ENCODE measurements around the gene GATA3.

The GATA3 gene

GRCh38 chr10:8034466-8035005 is 20.0 kb upstream of the GATA3 start:
- no peak overlapping the region for H3K4me3 ChIP-seq (ENCODE audit: control insufficient read depth, low read depth, low read length)
- DNase-seq (ENCODE audit: low read depth), result no peak
- TF ChIP-seq, protein P1, sequence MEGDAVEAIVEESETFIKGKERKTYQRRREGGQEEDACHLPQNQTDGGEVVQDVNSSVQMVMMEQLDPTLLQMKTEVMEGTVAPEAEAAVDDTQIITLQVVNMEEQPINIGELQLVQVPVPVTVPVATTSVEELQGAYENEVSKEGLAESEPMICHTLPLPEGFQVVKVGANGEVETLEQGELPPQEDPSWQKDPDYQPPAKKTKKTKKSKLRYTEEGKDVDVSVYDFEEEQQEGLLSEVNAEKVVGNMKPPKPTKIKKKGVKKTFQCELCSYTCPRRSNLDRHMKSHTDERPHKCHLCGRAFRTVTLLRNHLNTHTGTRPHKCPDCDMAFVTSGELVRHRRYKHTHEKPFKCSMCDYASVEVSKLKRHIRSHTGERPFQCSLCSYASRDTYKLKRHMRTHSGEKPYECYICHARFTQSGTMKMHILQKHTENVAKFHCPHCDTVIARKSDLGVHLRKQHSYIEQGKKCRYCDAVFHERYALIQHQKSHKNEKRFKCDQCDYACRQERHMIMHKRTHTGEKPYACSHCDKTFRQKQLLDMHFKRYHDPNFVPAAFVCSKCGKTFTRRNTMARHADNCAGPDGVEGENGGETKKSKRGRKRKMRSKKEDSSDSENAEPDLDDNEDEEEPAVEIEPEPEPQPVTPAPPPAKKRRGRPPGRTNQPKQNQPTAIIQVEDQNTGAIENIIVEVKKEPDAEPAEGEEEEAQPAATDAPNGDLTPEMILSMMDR (IDR thresholded peaks at IDR 0.05; ENCODE audit: control insufficient read depth, insufficient read depth, low read depth, low read length, missing control alignments), result no peak

DNA sequence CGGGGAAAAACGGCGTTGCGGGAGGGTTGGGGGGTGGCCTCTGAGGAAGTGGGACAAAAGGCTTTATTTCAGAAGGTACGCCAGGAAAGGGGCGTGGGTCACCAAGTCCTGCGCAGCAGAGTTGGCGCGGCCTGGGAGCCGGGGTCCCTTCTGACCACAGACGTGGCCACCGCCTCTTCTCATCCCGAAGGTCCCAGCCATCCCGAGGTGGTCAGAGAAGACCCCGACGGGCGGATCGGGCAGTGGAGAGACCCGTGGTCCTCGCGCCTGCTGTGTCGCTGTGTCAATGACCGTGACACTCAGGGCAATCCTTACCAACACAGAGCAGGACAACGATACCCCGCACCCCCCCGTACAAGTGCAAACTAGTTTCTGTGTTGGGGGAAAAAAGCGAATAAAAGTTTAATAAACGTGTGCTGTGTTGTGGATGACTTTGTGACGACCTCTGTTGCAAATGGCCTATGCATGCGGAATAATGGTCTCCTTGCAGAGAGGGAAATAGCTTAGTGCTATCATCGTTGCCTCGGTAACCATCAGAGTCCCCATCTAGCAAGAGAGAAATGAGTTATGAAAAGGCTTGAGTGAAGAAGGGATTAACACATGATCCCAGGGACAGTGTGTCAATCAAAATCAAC is 19.4 kb upstream of the GATA3 start:
- no peak for DNase-seq (ENCODE audit: low read depth)
- H3K4me3 ChIP-seq (ENCODE audit: control insufficient read depth, low read depth, low read length), result no peak overlapping the region
- TF ChIP-seq, protein P1 (IDR thresholded peaks at IDR 0.05; ENCODE audit: control insufficient read depth, insufficient read depth, low read depth, low read length, missing control alignments), result no peak

- no peak for DNase-seq (ENCODE audit: low read depth)
- TF ChIP-seq, protein P1 (IDR thresholded peaks at IDR 0.05; ENCODE audit: control insufficient read depth, insufficient read depth, low read depth, low read length, missing control alignments), result no peak
- no peak overlapping the region for H3K4me3 ChIP-seq (ENCODE audit: control insufficient read depth, low read depth, low read length)
Observed at GRCh38 chr10:8035641-8036470, 18.6 kb upstream of the GATA3 start.

GRCh38 chr10:8036506-8037198 is 17.8 kb upstream of the GATA3 start:
- no peak overlapping the region for H3K4me3 ChIP-seq (ENCODE audit: control insufficient read depth, low read depth, low read length)
- no peak for DNase-seq (ENCODE audit: low read depth)

DNA sequence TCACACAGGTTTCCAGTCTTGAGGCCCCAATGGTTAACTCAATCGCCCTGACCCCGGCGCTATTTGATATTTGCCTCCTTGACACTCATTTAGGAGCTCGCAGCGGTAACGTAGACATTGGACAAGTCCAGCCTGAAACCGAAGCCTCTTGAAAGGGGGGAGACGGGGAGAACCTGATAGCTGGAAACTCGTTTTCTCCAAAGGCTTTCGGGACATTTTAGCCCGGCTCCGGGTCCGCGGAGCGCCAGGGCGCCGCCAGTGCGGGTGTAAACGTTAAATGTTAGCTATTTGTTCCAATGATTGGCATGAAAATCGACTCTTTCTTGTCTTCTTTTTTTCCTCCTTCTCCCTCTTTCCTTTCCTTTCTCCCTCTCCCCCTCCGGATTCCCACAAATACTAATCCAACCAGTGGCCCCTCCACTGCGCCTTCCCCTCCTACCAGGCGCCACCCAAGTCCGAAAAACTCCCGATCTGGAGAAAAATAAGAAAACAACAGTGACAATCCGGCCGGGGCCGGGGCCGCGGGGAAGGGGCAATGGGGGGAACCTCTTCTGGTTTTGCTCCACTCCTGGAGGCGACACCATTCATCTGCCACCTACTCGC is 17.2 kb upstream of the GATA3 start:
- TF ChIP-seq, protein P1 (IDR thresholded peaks at IDR 0.05; ENCODE audit: control insufficient read depth, insufficient read depth, low read depth, low read length, missing control alignments), result no peak
- DNase-seq (ENCODE audit: low read depth), result no peak
- H3K4me3 ChIP-seq (ENCODE audit: control insufficient read depth, low read depth, low read length), result no peak overlapping the region

More at GRCh38 chr10:8036506-8037198, 17.8 kb upstream of the GATA3 start:
- TF ChIP-seq, protein P1 (IDR thresholded peaks at IDR 0.05; ENCODE audit: control insufficient read depth, insufficient read depth, low read depth, low read length, missing control alignments), result no peak

Measured in AG09309 (cell line).